Stimulated activated CD4-positive, alpha-beta T cell treated with anti-CD3 and anti-CD28 coated beads, Interleukin-2, amount 100 ng/mL, for 48 hours (primary cell): ENCODE data around the gene MYBPC2.
A peak's percentile ranks its signal among the peaks of the same experiment; 100 is the strongest.

Experiments used
- DNase-seq, 2 donors: peaks; one replicate each; pipeline ENCODE4 v3.0.0-alpha.2; 2020

The MYBPC2 gene

GRCh38 chr19:50412419-50412818 lies 20.3 kb upstream of the MYBPC2 start:
- DNase-seq: no peak

DNA sequence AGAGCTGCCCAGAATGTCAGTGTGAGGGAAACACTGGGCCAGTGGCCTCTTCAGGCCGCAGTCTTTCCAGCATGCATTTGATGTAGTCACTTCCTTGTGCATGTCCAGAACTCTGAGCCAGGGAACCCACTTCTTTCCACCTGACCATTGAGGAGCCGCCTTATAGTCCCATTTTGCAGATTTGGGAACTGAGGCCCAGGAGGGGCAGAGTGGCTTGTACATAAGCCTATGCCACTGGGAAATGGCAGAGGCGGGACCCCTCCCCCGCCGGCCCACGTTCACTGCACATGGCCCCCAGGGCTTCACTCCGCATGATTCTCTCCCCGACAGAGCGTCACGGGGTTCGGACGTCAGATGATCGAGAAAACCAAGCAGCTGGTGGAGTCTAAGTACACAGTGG lies 19.6 kb upstream of the MYBPC2 start:
- DNase-seq: no peak

DNA sequence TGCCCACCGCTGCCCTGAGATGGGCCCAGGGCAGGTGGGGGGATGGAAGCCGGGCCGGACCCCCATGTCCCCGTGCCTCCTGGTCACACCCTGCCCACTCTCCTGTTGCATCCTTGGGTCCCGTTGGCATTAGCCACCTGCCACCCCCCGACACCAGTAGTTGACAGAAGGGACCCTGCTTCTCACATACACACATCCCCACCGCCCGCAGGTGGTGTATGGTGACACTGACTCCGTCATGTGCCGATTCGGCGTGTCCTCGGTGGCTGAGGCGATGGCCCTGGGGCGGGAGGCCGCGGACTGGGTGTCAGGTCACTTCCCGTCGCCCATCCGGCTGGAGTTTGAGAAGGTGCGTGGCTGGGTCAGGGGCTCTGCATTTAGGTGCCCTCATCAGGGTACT lies 19.2 kb upstream of the MYBPC2 start:
- no peak for DNase-seq

DNA sequence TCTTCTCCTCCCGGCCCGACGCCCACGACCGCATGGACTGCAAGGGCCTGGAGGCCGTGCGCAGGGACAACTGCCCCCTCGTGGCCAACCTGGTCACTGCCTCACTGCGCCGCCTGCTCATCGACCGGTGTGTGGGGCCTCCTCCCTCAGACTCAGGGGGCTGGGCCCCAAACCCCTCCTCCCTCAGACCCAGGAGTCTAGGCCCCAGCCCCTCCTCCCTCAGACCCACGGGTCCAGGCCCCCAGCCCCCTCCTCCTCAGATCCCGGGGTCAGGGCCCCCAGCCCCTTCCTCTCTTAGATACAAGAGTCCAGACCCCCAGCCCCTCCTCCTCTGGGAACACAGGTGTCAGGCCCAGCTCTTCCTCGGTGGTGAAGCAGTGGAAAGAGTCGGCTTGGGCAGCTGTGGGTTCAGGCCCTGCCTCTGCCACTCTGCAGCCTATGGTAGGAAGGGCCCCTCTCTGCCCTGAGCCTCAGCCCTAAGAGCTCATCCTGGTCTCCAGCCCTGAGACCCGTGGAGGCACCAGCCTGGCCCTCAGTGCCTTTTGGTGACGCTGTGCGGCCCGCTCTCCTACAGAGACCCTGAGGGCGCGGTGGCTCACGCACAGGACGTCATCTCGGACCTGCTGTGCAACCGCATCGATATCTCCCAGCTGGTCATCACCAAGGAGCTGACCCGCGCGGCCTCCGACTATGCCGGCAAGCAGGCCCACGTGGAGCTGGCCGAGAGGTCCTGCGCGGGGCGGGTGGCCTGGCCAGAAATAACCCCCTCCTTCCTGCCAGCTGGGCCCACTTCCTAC lies 17.6 kb upstream of the MYBPC2 start:
- peak; percentile 73 to 84 for DNase-seq

DNA sequence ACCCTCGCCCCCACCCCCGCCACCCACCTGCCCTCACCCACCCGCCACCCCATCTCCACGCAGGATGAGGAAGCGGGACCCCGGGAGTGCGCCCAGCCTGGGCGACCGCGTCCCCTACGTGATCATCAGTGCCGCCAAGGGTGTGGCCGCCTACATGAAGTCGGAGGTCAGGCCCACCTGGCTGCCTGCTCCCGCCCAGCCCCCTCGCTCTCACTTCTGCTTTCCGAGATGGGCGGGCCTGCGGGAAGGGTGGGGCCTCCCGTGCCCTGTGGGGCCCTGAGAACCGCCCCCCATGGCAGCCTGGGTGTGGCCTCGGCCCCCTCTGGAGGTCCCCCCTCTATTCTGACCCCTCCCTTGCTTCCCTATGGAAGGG lies 17.0 kb upstream of the MYBPC2 start:
- no peak for DNase-seq

- DNase-seq: no peak
Measured at GRCh38 chr19:50416034-50416977, 16.4 kb upstream of the MYBPC2 start.

DNA sequence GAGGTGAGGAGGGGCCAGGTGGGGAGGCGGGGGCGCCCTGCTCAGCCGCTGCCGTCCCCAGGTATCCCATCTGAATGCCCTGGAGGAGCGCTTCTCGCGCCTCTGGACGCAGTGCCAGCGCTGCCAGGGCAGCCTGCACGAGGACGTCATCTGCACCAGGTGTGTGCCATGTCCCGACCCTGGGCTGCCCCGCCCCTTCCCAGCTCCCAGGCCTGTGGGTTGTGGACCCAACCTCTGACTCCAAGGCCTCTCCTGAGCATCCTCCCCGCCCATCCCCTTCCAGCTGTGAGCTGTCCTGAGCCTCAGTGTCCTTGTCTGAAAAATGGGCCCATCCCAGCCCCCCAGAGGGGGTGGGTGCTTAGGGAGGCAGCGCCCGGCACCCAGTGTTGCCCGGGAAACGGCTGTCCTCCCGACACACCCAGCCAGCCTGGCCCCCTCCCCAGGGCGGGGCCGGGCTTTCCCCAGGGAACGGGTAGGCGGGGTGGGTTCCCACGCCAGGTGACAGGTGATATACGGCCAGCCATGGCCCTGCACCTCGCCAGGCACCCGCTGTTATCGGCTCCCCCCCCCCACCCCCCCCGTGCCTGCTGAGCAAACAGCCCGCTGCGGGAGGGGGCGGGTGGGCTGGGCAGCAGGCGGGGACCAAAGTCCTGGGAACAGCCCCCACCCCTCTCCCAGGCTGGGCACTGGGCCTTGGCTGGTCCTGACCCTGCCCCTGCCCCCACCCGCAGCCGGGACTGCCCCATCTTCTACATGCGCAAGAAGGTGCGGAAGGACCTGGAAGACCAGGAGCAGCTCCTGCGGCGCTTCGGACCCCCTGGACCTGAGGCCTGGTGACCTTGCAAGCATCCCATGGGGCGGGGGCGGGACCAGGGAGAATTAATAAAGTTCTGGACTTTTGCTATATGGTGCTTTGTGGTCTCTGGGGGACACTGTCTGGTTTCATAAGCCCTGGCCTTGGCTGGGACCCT lies 15.3 kb upstream of the MYBPC2 start:
- DNase-seq: no peak

- DNase-seq: no peak
Measured at GRCh38 chr19:50418176-50419021, 14.3 kb upstream of the MYBPC2 start, which contains the start of gene SPIB. SPIB (plus strand) TSS chr19:50418938; CDS start chr19:50418963, 25 bp downstream.

GRCh38 chr19:50419022-50419579 lies 13.6 kb upstream of the MYBPC2 start:
- DNase-seq: no peak

DNA sequence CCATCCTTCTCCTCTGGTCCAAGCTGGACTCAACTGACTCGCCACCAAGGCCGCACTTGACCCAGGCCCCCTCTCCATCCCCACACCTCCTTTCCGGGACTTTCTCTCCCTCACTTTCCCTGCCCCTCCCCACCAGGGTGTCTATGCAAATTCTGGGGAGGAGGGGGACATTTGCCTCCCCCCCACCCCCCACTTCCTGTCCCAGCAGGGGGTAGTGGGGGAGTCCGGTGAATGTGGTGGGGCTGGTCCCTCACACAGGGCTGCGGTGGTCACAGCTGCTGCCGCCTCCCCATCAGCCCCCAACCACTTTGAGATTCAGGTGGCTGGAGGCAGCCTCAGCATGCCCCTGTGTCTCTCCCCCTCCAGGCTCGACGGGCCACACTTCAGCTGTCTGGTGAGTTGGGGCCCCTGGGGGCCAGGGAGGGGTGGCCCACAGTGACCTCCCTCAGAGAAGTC lies 13.1 kb upstream of the MYBPC2 start:
- no peak for DNase-seq

DNA sequence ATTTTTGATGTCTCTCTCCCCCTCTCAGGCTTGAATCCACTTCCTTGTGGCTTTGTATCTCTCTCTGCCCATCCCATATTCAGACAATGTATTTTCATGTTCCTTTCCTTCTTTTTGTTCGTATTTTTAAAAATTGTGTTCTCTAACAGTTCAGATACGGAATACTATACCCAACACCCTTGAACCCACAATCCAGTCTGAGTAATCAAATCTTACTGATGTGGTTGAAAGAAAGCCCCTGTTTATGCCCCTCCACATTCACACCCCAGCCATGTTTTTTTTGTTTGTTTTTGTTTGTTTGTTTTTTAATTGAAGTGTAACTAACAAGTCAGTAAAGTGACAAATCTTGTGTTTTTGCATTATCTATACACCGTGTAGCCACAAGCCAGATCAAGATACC lies 12.6 kb upstream of the MYBPC2 start:
- no peak for DNase-seq

DNA sequence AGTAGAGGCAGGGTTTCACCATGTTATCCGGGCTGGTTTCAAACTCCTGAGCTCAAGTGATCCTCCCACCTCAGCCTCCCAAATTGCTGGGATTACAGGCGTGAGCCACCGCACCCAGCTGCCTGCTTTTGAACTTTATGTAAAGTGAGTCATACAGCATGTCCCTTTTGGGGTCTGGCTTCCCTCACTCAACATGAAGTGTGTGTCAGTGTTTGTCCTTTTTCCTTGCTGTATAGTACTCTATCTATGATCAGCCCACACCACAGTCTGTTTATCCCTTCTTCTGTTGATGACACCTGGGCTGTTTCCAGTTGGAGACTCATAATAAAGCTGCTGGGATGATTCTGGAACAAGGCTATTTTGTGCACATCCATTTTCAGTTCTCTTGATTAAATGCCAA lies 11.9 kb upstream of the MYBPC2 start:
- DNase-seq: no peak

DNA sequence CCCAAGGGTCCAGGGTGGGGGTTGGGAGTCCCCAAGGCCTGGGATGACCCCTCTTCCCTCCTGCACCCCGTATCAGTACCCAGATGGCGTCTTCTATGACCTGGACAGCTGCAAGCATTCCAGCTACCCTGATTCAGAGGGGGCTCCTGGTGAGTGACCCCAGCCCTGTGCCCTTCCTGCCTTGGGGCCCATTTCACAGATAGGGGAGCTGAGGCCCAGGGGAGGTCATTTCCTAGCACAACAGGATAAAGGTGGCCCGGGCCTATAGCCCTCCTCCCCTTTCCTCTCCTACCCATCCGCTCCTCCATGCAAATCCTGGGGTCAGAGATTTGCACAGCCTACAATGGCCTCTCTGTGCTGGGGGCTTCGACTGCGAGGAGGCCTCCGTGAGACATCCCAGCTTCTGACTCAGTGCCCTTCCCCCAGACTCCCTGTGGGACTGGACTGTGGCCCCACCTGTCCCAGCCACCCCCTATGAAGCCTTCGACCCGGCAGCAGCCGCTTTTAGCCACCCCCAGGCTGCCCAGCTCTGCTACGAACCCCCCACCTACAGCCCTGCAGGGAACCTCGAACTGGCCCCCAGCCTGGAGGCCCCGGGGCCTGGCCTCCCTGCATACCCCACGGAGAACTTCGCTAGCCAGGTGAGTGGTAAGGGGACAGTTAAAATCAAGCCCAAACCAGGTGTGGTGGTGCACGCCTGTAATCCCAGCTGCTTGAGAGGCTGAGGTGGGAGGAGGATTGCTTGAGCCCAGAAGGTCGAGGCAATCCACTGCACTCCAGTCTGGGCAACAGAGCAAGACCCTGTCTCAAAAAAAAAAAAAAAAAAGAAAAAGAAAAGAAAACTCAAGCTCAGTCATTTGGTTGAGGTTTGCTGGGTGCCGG lies 10.1 kb upstream of the MYBPC2 start:
- DNase-seq: no peak

DNA sequence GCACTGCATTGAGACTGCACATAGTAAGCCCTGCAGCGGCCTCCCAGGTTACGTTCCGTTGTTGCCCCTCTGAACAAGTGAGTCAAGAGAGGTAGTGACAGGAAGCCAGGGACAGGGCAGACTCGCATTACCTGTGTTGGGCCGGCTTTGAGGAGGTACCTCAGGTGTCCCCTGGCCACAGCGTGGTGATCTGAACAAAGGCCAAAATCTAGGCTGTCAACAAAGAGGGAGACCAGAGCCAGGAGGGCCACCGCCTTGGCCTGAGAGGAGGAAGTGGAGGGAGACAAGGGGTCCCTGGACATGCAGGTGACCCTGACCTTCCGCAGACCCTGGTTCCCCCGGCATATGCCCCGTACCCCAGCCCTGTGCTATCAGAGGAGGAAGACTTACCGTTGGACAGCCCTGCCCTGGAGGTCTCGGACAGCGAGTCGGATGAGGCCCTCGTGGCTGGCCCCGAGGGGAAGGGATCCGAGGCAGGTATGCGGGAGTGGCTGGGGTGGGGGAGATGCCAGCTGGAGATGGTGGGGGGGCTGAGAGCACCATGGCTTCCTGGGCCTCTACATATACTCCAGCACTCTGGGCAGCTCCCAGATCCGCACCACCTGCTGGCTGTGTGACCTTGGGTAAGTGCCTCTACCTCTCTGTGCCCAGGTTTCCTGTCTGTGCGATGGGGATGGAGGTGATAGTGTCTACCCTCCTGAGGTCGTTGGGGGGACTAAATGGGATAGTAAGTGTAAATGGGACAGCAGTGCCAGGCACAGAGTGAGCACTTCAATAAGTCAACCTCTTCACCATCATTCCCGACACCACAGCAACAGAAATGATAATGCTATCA lies 9.2 kb upstream of the MYBPC2 start:
- DNase-seq: no peak

- DNase-seq: no peak
Measured at GRCh38 chr19:50425581-50425980, 7.1 kb upstream of the MYBPC2 start.

DNA sequence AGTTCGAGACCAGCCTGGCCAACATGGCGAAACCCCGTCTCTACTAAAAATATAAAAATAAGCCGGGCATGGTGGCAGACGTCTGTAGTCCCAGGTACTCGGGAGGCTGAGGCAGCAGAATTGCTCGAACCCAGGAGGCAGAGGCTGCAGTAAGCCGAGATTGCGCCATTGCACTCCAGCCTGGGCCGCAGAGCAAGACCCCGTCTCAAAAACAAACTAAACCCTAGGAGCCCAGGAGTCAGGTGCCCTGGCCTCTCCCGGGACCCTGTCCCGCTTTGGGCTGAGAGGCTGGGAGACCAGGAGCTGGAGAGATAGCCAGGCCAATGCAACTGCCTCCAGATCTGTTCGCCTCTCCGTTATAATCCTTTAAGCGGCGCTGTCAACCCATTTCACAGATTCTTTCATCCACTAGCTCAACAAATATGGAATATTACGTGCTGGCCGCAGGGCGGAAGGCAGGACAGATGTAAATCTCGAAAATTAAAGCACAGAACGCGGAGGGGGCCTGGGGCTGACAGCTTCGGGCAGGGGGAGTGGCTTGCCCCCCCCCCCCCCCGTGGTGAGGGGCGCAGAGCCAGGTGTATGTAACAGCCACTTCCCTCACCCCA lies 5.3 kb upstream of the MYBPC2 start:
- no peak for DNase-seq

DNA sequence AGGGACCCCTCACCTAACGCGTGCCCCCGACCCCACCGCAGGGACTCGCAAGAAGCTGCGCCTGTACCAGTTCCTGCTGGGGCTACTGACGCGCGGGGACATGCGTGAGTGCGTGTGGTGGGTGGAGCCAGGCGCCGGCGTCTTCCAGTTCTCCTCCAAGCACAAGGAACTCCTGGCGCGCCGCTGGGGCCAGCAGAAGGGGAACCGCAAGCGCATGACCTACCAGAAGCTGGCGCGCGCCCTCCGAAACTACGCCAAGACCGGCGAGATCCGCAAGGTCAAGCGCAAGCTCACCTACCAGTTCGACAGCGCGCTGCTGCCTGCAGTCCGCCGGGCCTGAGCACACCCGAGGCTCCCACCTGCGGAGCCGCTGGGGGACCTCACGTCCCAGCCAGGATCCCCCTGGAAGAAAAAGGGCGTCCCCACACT lies 4.7 kb upstream of the MYBPC2 start:
- no peak for DNase-seq

DNA sequence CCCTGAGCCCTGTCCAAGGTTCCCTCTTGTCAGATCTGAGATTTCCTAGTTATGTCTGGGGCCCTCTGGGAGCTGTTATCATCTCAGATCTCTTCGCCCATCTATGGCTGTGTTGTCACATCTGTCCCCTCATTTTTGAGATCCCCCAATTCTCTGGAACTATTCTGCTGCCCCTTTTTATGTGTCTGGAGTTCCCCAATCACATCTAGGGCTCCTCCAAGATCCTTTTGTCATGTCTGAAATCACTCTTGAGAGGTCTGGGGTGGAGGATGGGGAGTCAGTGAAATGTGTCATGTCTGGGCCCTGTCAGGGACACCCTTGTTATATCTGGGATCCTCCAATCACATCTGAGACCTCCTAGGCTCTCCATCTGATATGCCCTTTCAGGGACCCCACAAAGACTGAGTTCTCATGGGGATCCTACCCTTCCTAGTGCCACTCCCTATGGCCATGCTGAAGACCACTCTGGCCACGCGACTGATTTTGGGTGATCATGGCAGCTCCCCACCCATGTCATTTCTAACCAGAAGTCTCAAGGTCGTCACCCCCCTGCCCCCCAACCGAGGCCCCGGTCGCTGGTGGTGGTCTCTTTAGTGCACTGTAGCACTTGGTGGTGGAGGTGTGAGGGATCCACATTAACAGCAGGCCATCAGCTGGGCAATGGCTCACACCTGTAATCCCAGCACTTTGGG lies 3.8 kb upstream of the MYBPC2 start:
- no peak for DNase-seq
